IMR-90 (cell line): ENCODE data around the gene CHMP4B. TPM values are rescaled to one million over a fixed set of nuclear protein-coding genes. Genes with fewer than 3 reads are reported as not detected.

Experiments used
- ATAC-seq: fragments of 200-7000 bp; cut with Tn5 transposase; 2 replicates; pipeline ENCODE4 v1.9.1; 2020; ENCODE audit warnings: low read depth, mild to moderate bottlenecking, moderate library complexity
- BruUV-seq: library from RNA; stranded (reverse); fragments of 400-500 nt; replicated peaks from 2 replicates; lab custom pipeline; 2021; lab: Mats Ljungman, UMichigan
- CTCF ChIA-PET: fragments of 300-600 bp; formaldehyde crosslinking; extraction: SDS; loops from one replicate; lab custom pipeline; 2021; ENCODE audit warnings: antibody characterized with exemption; lab: Yijun Ruan, JAX
- POLR2A ChIA-PET: fragments of 300-600 bp; sonication (Branson Sonifier 250); formaldehyde crosslinking; loops from one replicate; lab custom pipeline; 2022; ENCODE audit warnings: antibody characterized with exemption; ENCODE audit not compliant: unreplicated experiment; lab: Charles Lee
- DNase-seq: peaks from one replicate; pipeline ENCODE4 v3.0.0; 2013
- H2AFZ ChIP-seq: replicated peaks from 2 replicates; pipeline ENCODE3; 2013; ENCODE audit warnings: low read length, mild to moderate bottlenecking; ENCODE audit not compliant: poor library complexity
- H2AK5ac ChIP-seq: 2 replicates; pipeline ENCODE4 v1.6.1; 2013; ENCODE audit warnings: low read depth, low read length, inconsistent platforms
- H2AK9ac ChIP-seq: replicated peaks from 2 replicates; pipeline ENCODE3; 2013; ENCODE audit warnings: mild to moderate bottlenecking, low read depth, low read length, moderate library complexity; ENCODE audit not compliant: poor library complexity
- H2BK120ac ChIP-seq: 2 replicates; pipeline ENCODE4 v1.6.1; 2013; ENCODE audit warnings: low read depth, low read length, inconsistent platforms
- H2BK15ac ChIP-seq: 3 replicates; pipeline ENCODE4 v1.6.1; 2013; ENCODE audit warnings: low read depth, low read length, inconsistent platforms
- H2BK20ac ChIP-seq: 2 replicates; pipeline ENCODE4 v1.6.1; 2013; ENCODE audit warnings: low read depth, mild to moderate bottlenecking, inconsistent platforms, low read length, moderate library complexity
- H2BK5ac ChIP-seq: 2 replicates; pipeline ENCODE4 v1.6.1; 2013; ENCODE audit warnings: mild to moderate bottlenecking, low read depth, low read length, inconsistent platforms; ENCODE audit not compliant: poor library complexity, severe bottlenecking
- H3K14ac ChIP-seq: replicated peaks from 2 replicates; pipeline ENCODE4 v1.6.1; 2013; ENCODE audit warnings: low read depth, low read length, inconsistent platforms
- H3K18ac ChIP-seq: 2 replicates; pipeline ENCODE4 v1.6.1; 2013; ENCODE audit warnings: low read depth, low read length, control low read depth
- H3K23ac ChIP-seq: 2 replicates; pipeline ENCODE4 v1.6.1; 2013; ENCODE audit warnings: low read depth, low read length, inconsistent platforms
- H3K27ac ChIP-seq: 2 replicates; pipeline ENCODE4 v1.5.1; 2013; ENCODE audit warnings: mild to moderate bottlenecking, control low read depth, low read length; ENCODE audit not compliant: insufficient read depth
- H3K27me3 ChIP-seq: 2 replicates; pipeline ENCODE4 v1.6.1; 2013; ENCODE audit warnings: low read length; ENCODE audit not compliant: control insufficient read depth, insufficient read depth
- H3K36me3 ChIP-seq: 2 replicates; pipeline ENCODE4 v1.6.1; 2013; ENCODE audit warnings: low read length, mixed read lengths; ENCODE audit not compliant: control insufficient read depth, insufficient read depth
- H3K4ac ChIP-seq: 2 replicates; pipeline ENCODE4 v1.6.1; 2013; ENCODE audit warnings: low read depth, low read length, inconsistent platforms
- H3K4me1 ChIP-seq: 2 replicates; pipeline ENCODE4 v1.6.1; 2013; ENCODE audit warnings: low read length, mixed read lengths; ENCODE audit not compliant: control insufficient read depth, insufficient read depth
- H3K4me2 ChIP-seq: 2 replicates; pipeline ENCODE4 v1.6.1; 2013; ENCODE audit warnings: low read depth, mild to moderate bottlenecking, control low read depth, low read length, moderate library complexity
- H3K4me3 ChIP-seq: 2 replicates; pipeline ENCODE4 v1.5.1; 2013; ENCODE audit warnings: low read depth, mild to moderate bottlenecking, control low read depth, low read length, moderate library complexity; ENCODE audit not compliant: insufficient read depth
- H3K56ac ChIP-seq: 2 replicates; pipeline ENCODE4 v1.6.1; 2013; ENCODE audit warnings: low read length, inconsistent platforms; ENCODE audit not compliant: insufficient read depth; ENCODE audit errors: extremely low read depth
- H3K79me1 ChIP-seq, 2 experiments: 2 replicates each; pipeline ENCODE4 v1.6.1; 2013; ENCODE audit warnings: low read length in 2 of 2, inconsistent platforms in 1 of 2, low read depth in 1 of 2
- H3K9ac ChIP-seq: 2 replicates; pipeline ENCODE4 v1.6.1; 2013; ENCODE audit warnings: low read depth, low read length, control low read depth
- H3K9me1 ChIP-seq: 2 replicates; pipeline ENCODE4 v1.6.1; 2013; ENCODE audit warnings: low read length, inconsistent platforms; ENCODE audit not compliant: insufficient read depth
- H3K9me3 ChIP-seq: 2 replicates; pipeline ENCODE4 v1.6.1; 2013; ENCODE audit warnings: low read length; ENCODE audit not compliant: control insufficient read depth, insufficient read depth
- H4K20me1 ChIP-seq: 2 replicates; pipeline ENCODE4 v1.6.1; 2013; ENCODE audit warnings: low read length, inconsistent platforms; ENCODE audit not compliant: insufficient read depth
- H4K5ac ChIP-seq: 2 replicates; pipeline ENCODE4 v1.6.1; 2013; ENCODE audit warnings: mild to moderate bottlenecking, low read depth, low read length, control low read depth
- H4K8ac ChIP-seq, 2 experiments: 2 replicates each; pipeline ENCODE4 v1.6.1; 2013; ENCODE audit warnings: low read depth in 2 of 2, low read length in 2 of 2, control low read depth in 1 of 2, inconsistent platforms in 1 of 2
- H4K91ac ChIP-seq: 2 replicates; pipeline ENCODE4 v1.6.1; 2013; ENCODE audit warnings: low read depth, low read length, inconsistent platforms; ENCODE audit not compliant: insufficient read depth
- BHLHE40 ChIP-seq: fragments of 150-350 bp; IDR thresholded peaks from 2 replicates; pipeline ENCODE4 v1.6.1; 2016; ENCODE audit warnings: mild to moderate bottlenecking, low read depth, low read length
- CEBPB ChIP-seq: IDR thresholded peaks from 2 replicates; pipeline ENCODE4 v1.6.1; 2012; ENCODE audit warnings: low read depth, low read length, improper control_type of control experiment
- CHD1 ChIP-seq: IDR thresholded peaks from 2 replicates; pipeline ENCODE4 v1.6.1; 2012; ENCODE audit warnings: low read depth, low read length, improper control_type of control experiment
- CTCF ChIP-seq: conservative IDR thresholded peaks from 2 replicates; pipeline ENCODE4 v1.5.1; 2012; ENCODE audit warnings: mild to moderate bottlenecking, low read depth, low read length, improper control_type of control experiment
- MAFK ChIP-seq: IDR thresholded peaks from 2 replicates; pipeline ENCODE4 v1.6.1; 2012; ENCODE audit warnings: low read depth, low read length, improper control_type of control experiment
- MAZ ChIP-seq: IDR thresholded peaks from 2 replicates; pipeline ENCODE4 v1.6.1; 2012; ENCODE audit warnings: low read depth, mild to moderate bottlenecking, low read length, improper control_type of control experiment, moderate library complexity, borderline replicate concordance
- MXI1 ChIP-seq: IDR thresholded peaks from 2 replicates; pipeline ENCODE4 v1.6.1; 2012; ENCODE audit warnings: low read depth, mild to moderate bottlenecking, low read length, moderate library complexity, borderline replicate concordance
- POLR2A ChIP-seq: IDR thresholded peaks from 2 replicates; pipeline ENCODE4 v1.6.1; 2012; ENCODE audit warnings: mild to moderate bottlenecking, low read depth, low read length
- RAD21 ChIP-seq: IDR thresholded peaks from 2 replicates; pipeline ENCODE4 v1.6.1; 2012; ENCODE audit warnings: low read length, improper control_type of control experiment
- RCOR1 ChIP-seq: IDR thresholded peaks from 2 replicates; pipeline ENCODE4 v1.6.1; 2012; ENCODE audit warnings: mild to moderate bottlenecking, low read length, improper control_type of control experiment; ENCODE audit not compliant: insufficient replicate concordance
- RFX5 ChIP-seq: IDR thresholded peaks from 2 replicates; pipeline ENCODE4 v1.8.0; 2012; ENCODE audit warnings: low read depth, mild to moderate bottlenecking, low read length, moderate library complexity
- SMC3 ChIP-seq: fragments of 150-350 bp; IDR thresholded peaks from 2 replicates; pipeline ENCODE4 v1.6.1; 2016; ENCODE audit warnings: low read depth, mild to moderate bottlenecking, antibody characterized with exemption, low read length, moderate library complexity
- WGBS, 2 experiments: methylation state at CpG; one replicate each; pipeline versions ENCODE4 v1.1.5 to v1.1.7; 2013; ENCODE audit warnings: missing lambda C conversion rate in 2 of 2; ENCODE audit not compliant: insufficient read length in 1 of 2; ENCODE audit errors: extremely low coverage in 2 of 2; 5-methylcytosine and 5-hydroxymethylcytosine counted together
- dilution Hi-C: fragments of 300-500 bp; cut with HindIII; formaldehyde crosslinking; loops from one replicate; pipeline ENCODE4 v1.14.3; 2018; ENCODE audit warnings: low sequenced_read_pairs; ENCODE audit not compliant: unreplicated experiment
- in situ Hi-C: fragments of 300-500 bp; cut with MboI; formaldehyde crosslinking; loops from 3 replicates; pipeline ENCODE4 v1.14.3; 2019; ENCODE audit warnings: low sequenced_read_pairs, inconsistent platforms, mixed read lengths
- intact Hi-C: fragments of 100-400 bp; cut with micrococcal nuclease; formaldehyde crosslinking; loops from 2 replicates; pipeline ENCODE4 v1.10.0; 2022
- polyA plus RNA-seq, 3 experiments: library from polyadenylated mRNA; depleted of rRNA; stranded (reverse); fragments of >200 nt; gene quantifications; 2 replicates each; pipeline ENCODE4 v1.2.3, GENCODE V29; 2012; ENCODE audit warnings: low replicate concordance in 1 of 3
- total RNA-seq: library from RNA; depleted of rRNA; stranded (reverse); fragments of >200 nt; gene quantifications from 2 replicates; pipeline ENCODE4 v1.2.3, GENCODE V29; 2012
- TF ChIP-seq, protein P1 (sequence below): fragments of 150-350 bp; IDR thresholded peaks from 2 replicates; pipeline ENCODE4 v1.6.1; 2016; ENCODE audit warnings: low read depth, mild to moderate bottlenecking, low read length, moderate library complexity, borderline replicate concordance
- TF ChIP-seq, protein P2 (sequence below): fragments of 150-350 bp; IDR thresholded peaks from 2 replicates; pipeline ENCODE4 v1.6.1; 2017; ENCODE audit warnings: mild to moderate bottlenecking, antibody characterized with exemption, low read length, low read depth

CHMP4B gene
- total and polyA plus RNA-seq, 2 of the 4 experiments (the other 2 are of a cell fraction): 30.3 to 94.8 TPM

GRCh38 chr20:33789109-33789857 lies 21.9 kb upstream of the CHMP4B start:
- H3K18ac ChIP-seq: peak overlapping the region; percentile 16; the same call in 1 of the 2 replicates
- dilution Hi-C loops (no loop called here), in situ Hi-C loops (no loop called here), intact Hi-C loops (no loop called here)
- H3K9ac ChIP-seq: peak overlapping the region; percentile 27
- H2BK5ac ChIP-seq: no peak overlapping the region
- H4K91ac ChIP-seq: peak overlapping the region; percentile 63; the same call in 1 of the 2 replicates
- peak overlapping the region; percentile 57; the same call in 1 of the 2 replicates for H3K4ac ChIP-seq
- DNase-seq (peak; percentile 96), ATAC-seq (peak; percentile 94)
- BruUV-seq: no TSS peak
- peak overlapping the region; percentile 83; the same call in 1 of the 2 replicates for H2AK5ac ChIP-seq
- no peak overlapping the region for H3K23ac ChIP-seq
- H3K79me1 ChIP-seq: no peaks in the 10 kb centered on the region; a peak in 1 of 4 replicates
- H4K8ac ChIP-seq: peak overlapping the region in 1 of 2 experiments; percentile 60; a peak in 2 of 4 replicates
- H3K9me1 ChIP-seq: no peaks in the 10 kb centered on the region
- H3K4me1 ChIP-seq: peaks cover 10% of the 10 kb centered on the region
- H2AFZ ChIP-seq: peak overlapping the region; percentile 83
- H3K27ac ChIP-seq: peak overlapping the region; percentile 66
- peak overlapping the region; percentile 66 for H2AK9ac ChIP-seq
- H3K36me3 ChIP-seq: peaks cover 1% of the 10 kb centered on the region; the same call in 1 of the 2 replicates
- peak overlapping the region; percentile 25; the same call in 1 of the 2 replicates for H4K5ac ChIP-seq
- no peaks in the 10 kb centered on the region for H3K27me3 ChIP-seq
- no peak overlapping the region; the same call in 2 of the 3 replicates for H2BK15ac ChIP-seq
- no peaks in the 10 kb centered on the region for H3K9me3 ChIP-seq
- H3K56ac ChIP-seq: no peak overlapping the region
- H4K20me1 ChIP-seq: peaks cover 14% of the 10 kb centered on the region; the same call in 1 of the 2 replicates
- H2BK20ac ChIP-seq: no peak overlapping the region
- H3K4me2 ChIP-seq: 0 out of 2 replicates have a peak overlapping the region, but pooled peaks have one; percentile 14
- H3K14ac ChIP-seq: peak overlapping the region; percentile 18; the same call in 1 of the 2 replicates
- WGBS, 2 experiments: 90% methylated on average over 2 of the region's 11 CpGs; no CpG with 5 or more reads in 1 of the 2 experiments
- ChIA-PET POLR2A (no interaction called here), CTCF (no interaction called here)
- no peak overlapping the region for H3K4me3 ChIP-seq
- no peak overlapping the region for H2BK120ac ChIP-seq
- TF ChIP-seq BHLHE40 (peak; percentile 75), RAD21 (no peak), POLR2A (no peak), RCOR1 (no peak), CTCF (no peak), CHD1 (no peak), MAZ (0 out of 2 replicates have a peak, but pooled peaks have one; percentile 16), CEBPB (no peak), MAFK (peak; percentile 77), RFX5 (no peak), SMC3 (no peak), MXI1 (no peak)
- TF ChIP-seq, protein P1, sequence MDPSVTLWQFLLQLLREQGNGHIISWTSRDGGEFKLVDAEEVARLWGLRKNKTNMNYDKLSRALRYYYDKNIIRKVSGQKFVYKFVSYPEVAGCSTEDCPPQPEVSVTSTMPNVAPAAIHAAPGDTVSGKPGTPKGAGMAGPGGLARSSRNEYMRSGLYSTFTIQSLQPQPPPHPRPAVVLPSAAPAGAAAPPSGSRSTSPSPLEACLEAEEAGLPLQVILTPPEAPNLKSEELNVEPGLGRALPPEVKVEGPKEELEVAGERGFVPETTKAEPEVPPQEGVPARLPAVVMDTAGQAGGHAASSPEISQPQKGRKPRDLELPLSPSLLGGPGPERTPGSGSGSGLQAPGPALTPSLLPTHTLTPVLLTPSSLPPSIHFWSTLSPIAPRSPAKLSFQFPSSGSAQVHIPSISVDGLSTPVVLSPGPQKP: no peak
- TF ChIP-seq, protein P2, sequence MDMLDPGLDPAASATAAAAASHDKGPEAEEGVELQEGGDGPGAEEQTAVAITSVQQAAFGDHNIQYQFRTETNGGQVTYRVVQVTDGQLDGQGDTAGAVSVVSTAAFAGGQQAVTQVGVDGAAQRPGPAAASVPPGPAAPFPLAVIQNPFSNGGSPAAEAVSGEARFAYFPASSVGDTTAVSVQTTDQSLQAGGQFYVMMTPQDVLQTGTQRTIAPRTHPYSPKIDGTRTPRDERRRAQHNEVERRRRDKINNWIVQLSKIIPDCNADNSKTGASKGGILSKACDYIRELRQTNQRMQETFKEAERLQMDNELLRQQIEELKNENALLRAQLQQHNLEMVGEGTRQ: no peak
